Measurements from ENCODE around the gene BLID. TPM values are rescaled to one million over a fixed set of nuclear protein-coding genes. Genes with fewer than 3 reads are reported as not detected.

BLID gene
- total RNA-seq, 1 experiment from 2014 or later, result 0.42 TPM

GRCh38 chr11:122071709-122072202 lies 44.3 kb downstream of the BLID start:
- peaks cover 48% of the 10 kb centered on the region for H3K4me1 ChIP-seq (replicated peaks)
- H3K9me3 ChIP-seq (replicated peaks), result no peaks in the 10 kb centered on the region
- no peaks in the 10 kb centered on the region for H3K36me3 ChIP-seq
- H3K27me3 ChIP-seq (replicated peaks), result no peaks in the 10 kb centered on the region
- no peak overlapping the region for H3K4me3 ChIP-seq
- peak; percentile 50 to 55 for DNase-seq (ENCODE audit: low read depth in 1 of 2, low spot score in 2 of 2)
- H3K27ac ChIP-seq, result peak overlapping the region; percentile 83

- Histone ChIP-seq H3K27me3 (replicated peaks) (no peaks in the 10 kb centered on the region), H3K4me3 (no peak overlapping the region), H3K36me3 (no peaks in the 10 kb centered on the region), H3K9me3 (replicated peaks) (no peaks in the 10 kb centered on the region), H3K27ac (peak overlapping the region; percentile 83), H3K4me1 (replicated peaks) (peaks cover 48% of the 10 kb centered on the region)
- peak; percentile 61 to 81 for DNase-seq (ENCODE audit: low read depth in 1 of 2, low spot score in 2 of 2)
Observed at GRCh38 chr11:122069707-122070360, 46.2 kb downstream of the BLID start.

GRCh38 chr11:122068837-122069236 lies 47.2 kb downstream of the BLID start:
- H3K4me1 ChIP-seq (replicated peaks), result peaks cover 48% of the 10 kb centered on the region
- no peaks in the 10 kb centered on the region for H3K27me3 ChIP-seq (replicated peaks)
- DNase-seq (ENCODE audit: low read depth in 1 of 2, low spot score in 2 of 2), result no peak
- H3K36me3 ChIP-seq, result no peaks in the 10 kb centered on the region
- no peaks in the 10 kb centered on the region for H3K9me3 ChIP-seq (replicated peaks)
- H3K27ac ChIP-seq, result peak overlapping the region; percentile 76
- H3K4me3 ChIP-seq, result no peak overlapping the region; the same call in 1 of the 2 replicates

GRCh38 chr11:122068141-122068540 lies 47.9 kb downstream of the BLID start:
- Histone ChIP-seq H3K4me1 (replicated peaks) (peaks cover 48% of the 10 kb centered on the region), H3K9me3 (replicated peaks) (no peaks in the 10 kb centered on the region), H3K4me3 (peak overlapping the region; percentile 18), H3K27me3 (replicated peaks) (no peaks in the 10 kb centered on the region), H3K27ac (peak overlapping the region; percentile 76), H3K36me3 (no peaks in the 10 kb centered on the region)
- peak in 1 of 2 experiments; percentile 54 for DNase-seq (ENCODE audit: low read depth in 1 of 2, low spot score in 2 of 2)
